Tibial artery (tissue), 4 donors: ENCODE results near the gene C6orf62.
A peak's percentile ranks its signal among the peaks of the same experiment; 100 is the strongest.
"Not testable (repeated sequence)": the region's sequence is repeated elsewhere in the genome, so short reads cannot be mapped to it uniquely, and the experiment has no call there.

ENCODE experiments used
- DNase-seq, 2 donors: peaks; one replicate each; pipeline ENCODE4 v3.0.0-alpha.2; 2019
- H3K27ac ChIP-seq, 2 donors: fragments of 200-600 bp; sonication (generic) in 1 of 2; 1 replicate in 1 of 2; 2 replicates in 1 of 2; pipeline ENCODE4 v1.5.1; 2018 to 2019; ENCODE audit warnings: mild to moderate bottlenecking in 1 of 2
- H3K27me3 ChIP-seq, 2 donors: fragments of 200-600 bp; sonication (generic) in 1 of 2; one replicate each; pipeline versions ENCODE4 v1.5.1 to v1.6.0; 2016 to 2019
- H3K36me3 ChIP-seq, 3 donors: fragments of 200-600 bp; sonication (generic) in 2 of 3; one replicate each; pipeline ENCODE4 v1.5.1; 2016 to 2019; ENCODE audit warnings: mild to moderate bottlenecking in 2 of 3
- H3K4me1 ChIP-seq, 4 donors: fragments of 200-600 bp; sonication (generic) in 2 of 4; 1 replicate in 3 of 4; 2 replicates in 1 of 4; pipeline ENCODE4 v1.5.1; 2016 to 2019
- H3K4me3 ChIP-seq, 2 donors: fragments of 200-600 bp; sonication (generic) in 1 of 2; 1 replicate in 1 of 2; 2 replicates in 1 of 2; pipeline ENCODE4 v1.5.1; 2018 to 2019; ENCODE audit warnings: mild to moderate bottlenecking in 2 of 2
- H3K9me3 ChIP-seq, 3 donors: fragments of 200-600 bp; sonication (generic) in 1 of 3; one replicate each; pipeline ENCODE4 v1.5.1; 2016 to 2019
- CTCF ChIP-seq, 2 experiments: fragments of 200-600 bp in 1 of 2; fragments of 450-650 bp in 1 of 2; IDR thresholded peaks; one replicate each; pipeline ENCODE4 v1.5.1; 2017 to 2019; ENCODE audit warnings: antibody characterized with exemption in 2 of 2, mild to moderate bottlenecking in 1 of 2, moderate library complexity in 1 of 2
- intact Hi-C: fragments of 100-400 bp; cut with DNase I; formaldehyde crosslinking; loops from one replicate; pipeline ENCODE4 v1.15.0; 2023; ENCODE audit warnings: low total_unique reads

C6orf62 gene

GRCh38 chr6:24668997-24669361, 50.0 kb downstream of the C6orf62 start:
- intact Hi-C loops = loop anchor here (10.0 kb wide), 1 partner anchor 46 kb away; the partner anchor contains the start of gene C6orf62
- Histone ChIP-seq H3K36me3 (no peaks in the 10 kb centered on the region), H3K4me1 (peaks cover 0 to 31% (median 23%) of the 10 kb centered on the region in 4 donors), H3K9me3 (no peaks in the 10 kb centered on the region), H3K27ac (no peak overlapping the region), H3K4me3 (no peak overlapping the region), H3K27me3 (no peaks in the 10 kb centered on the region)
- TF ChIP-seq CTCF (IDR thresholded peaks at IDR 0.05) = no peak
- no peak for DNase-seq

GRCh38 chr6:24668066-24668996, 50.6 kb downstream of the C6orf62 start:
- H3K4me1 ChIP-seq = peaks cover 0 to 37% (median 24%) of the 10 kb centered on the region in 4 donors
- intact Hi-C loops = loop anchor here (10.0 kb wide), 1 partner anchor 46 kb away; the partner anchor contains the start of gene C6orf62
- DNase-seq, H3K36me3 ChIP-seq, H3K27ac ChIP-seq, H3K27me3 ChIP-seq, H3K9me3 ChIP-seq: not testable (repeated sequence)
- peak overlapping the region in 1 of 2 donors; percentile 81 for H3K4me3 ChIP-seq

- Histone ChIP-seq H3K4me3 (peak overlapping the region; percentile 74 to 81), H3K27ac (peak overlapping the region; percentile 85 to 86), H3K27me3 (no peaks in the 10 kb centered on the region), H3K36me3 (peaks cover 10 to 15% (median 12%) of the 10 kb centered on the region in 3 donors), H3K4me1 (peaks cover 0 to 40% (median 25%) of the 10 kb centered on the region in 4 donors), H3K9me3 (no peaks in the 10 kb centered on the region)
- DNase-seq = no peak
- intact Hi-C loops = loop anchor here (10.0 kb wide), 1 partner anchor 47 kb away; the partner anchor contains the start of gene C6orf62
- no peak for TF ChIP-seq CTCF (IDR thresholded peaks at IDR 0.05)
Observed at GRCh38 chr6:24667378-24667803, 51.6 kb downstream of the C6orf62 start.

- intact Hi-C loops = loop anchor here (10.0 kb wide), 1 partner anchor 48 kb away; the partner anchor contains the start of gene C6orf62
- Histone ChIP-seq H3K27ac (peak within 1 kb of the TSS; percentile 85 to 86), H3K9me3 (no peaks in the 10 kb centered on the region), H3K27me3 (no peaks in the 10 kb centered on the region), H3K4me3 (peak within 1 kb of the TSS; percentile 74 to 81), H3K36me3 (peaks cover 14 to 21% (median 16%) of the 10 kb centered on the region in 3 donors), H3K4me1 (peaks cover 0 to 40% (median 25%) of the 10 kb centered on the region in 4 donors)
- TF ChIP-seq CTCF (IDR thresholded peaks at IDR 0.05) = peak; percentile 59 to 62
- DNase-seq = peak; percentile 92 to 98
Observed at GRCh38 chr6:24666641-24667377, 52.1 kb downstream of the C6orf62 start, which contains the start of the genes ACOT13 and TDP2. TSS of gene ACOT13 (plus strand) at chr6:24667077. CDS start at chr6:24667264, 187 bp downstream. TSS of gene TDP2 (minus strand) at chr6:24666899. CDS start at chr6:24666862, 37 bp downstream.

GRCh38 chr6:24666097-24666640, 52.8 kb downstream of the C6orf62 start:
- intact Hi-C loops = loop anchor here (10.0 kb wide), 1 partner anchor 49 kb away; the partner anchor contains the start of gene C6orf62

More at GRCh38 chr6:24666097-24666640, 52.8 kb downstream of the C6orf62 start:
- H3K27ac ChIP-seq = peak overlapping the region; percentile 85 to 86
- TF ChIP-seq CTCF (IDR thresholded peaks at IDR 0.05) = no peak
- H3K27me3 ChIP-seq = no peaks in the 10 kb centered on the region
- H3K4me3 ChIP-seq = peak overlapping the region; percentile 74 to 81
- no peaks in the 10 kb centered on the region for H3K9me3 ChIP-seq
- H3K36me3 ChIP-seq = peaks cover 14 to 22% (median 16%) of the 10 kb centered on the region in 3 donors
- H3K4me1 ChIP-seq = peaks cover 0 to 40% (median 25%) of the 10 kb centered on the region in 4 donors
- DNase-seq = peak in 1 of 2 donors; percentile 72
